CD14-positive monocyte (primary cell): ENCODE measurements around the gene RAB5IF. TPM values are rescaled to one million over a fixed set of nuclear protein-coding genes. Genes with fewer than 3 reads are reported as not detected.

ENCODE experiments used
- DNase-seq, 3 donors: peaks; one replicate each; pipeline ENCODE4 v3.0.0-alpha.2; 2011 to 2022
- H2AFZ ChIP-seq: 2 replicates; pipeline ENCODE4 v1.6.0; 2012; ENCODE audit warnings: mild to moderate bottlenecking, low read depth, low read length, inconsistent platforms; ENCODE audit not compliant: insufficient read depth, poor library complexity, severe bottlenecking
- H3K27ac ChIP-seq, 2 donors: 1 replicate in 1 of 2; 2 replicates in 1 of 2; pipeline ENCODE4 v1.5.1; 2012 to 2013; ENCODE audit warnings: low read length in 2 of 2, control low read depth in 1 of 2, inconsistent platforms in 1 of 2, low read depth in 1 of 2, mild to moderate bottlenecking in 1 of 2
- H3K27me3 ChIP-seq, 2 donors: one replicate each; pipeline versions ENCODE4 v1.6.0 to v1.6.1; 2011 to 2013; ENCODE audit warnings: low read length in 2 of 2; ENCODE audit not compliant: control insufficient read depth in 2 of 2, insufficient read depth in 2 of 2
- H3K36me3 ChIP-seq, 2 donors: replicated peaks in 1 of 2; 1 replicate in 1 of 2; 2 replicates in 1 of 2; pipeline versions ENCODE4 v1.5.1 to v1.6.1; 2012 to 2013; ENCODE audit warnings: low read length in 2 of 2, control low read depth in 1 of 2, inconsistent platforms in 1 of 2, mild to moderate bottlenecking in 1 of 2; ENCODE audit not compliant: insufficient read depth in 2 of 2, control insufficient read depth in 1 of 2
- H3K4me1 ChIP-seq, 2 donors: 1 replicate in 1 of 2; 2 replicates in 1 of 2; pipeline versions ENCODE4 v1.5.1 to v1.6.1; 2012 to 2013; ENCODE audit warnings: low read length in 2 of 2, control low read depth in 1 of 2, inconsistent platforms in 1 of 2, mild to moderate bottlenecking in 1 of 2, moderate library complexity in 1 of 2; ENCODE audit not compliant: insufficient read depth in 2 of 2, control insufficient read depth in 1 of 2
- H3K4me2 ChIP-seq: replicated peaks from 2 replicates; pipeline ENCODE3; 2012; ENCODE audit warnings: low read length, moderate library complexity, mild to moderate bottlenecking; ENCODE audit not compliant: poor library complexity, severe bottlenecking; ENCODE audit errors: extremely low read depth
- H3K4me3 ChIP-seq, 3 experiments: fragments of 200-600 bp in 1 of 3; sonication (generic) in 1 of 3; replicated peaks in 1 of 3; 1 replicate in 2 of 3; 2 replicates in 1 of 3; pipeline ENCODE4 v1.5.1; 2011 to 2013; ENCODE audit warnings: low read length in 3 of 3, mild to moderate bottlenecking in 3 of 3, control low read depth in 2 of 3, low read depth in 2 of 3, inconsistent platforms in 1 of 3, moderate library complexity in 1 of 3
- H3K79me2 ChIP-seq: 2 replicates; pipeline ENCODE4 v1.6.0; 2012; ENCODE audit warnings: mild to moderate bottlenecking, control low read depth, inconsistent platforms, low read length, moderate library complexity; ENCODE audit not compliant: insufficient read depth
- H3K9ac ChIP-seq: 2 replicates; pipeline ENCODE4 v1.6.0; 2017; ENCODE audit warnings: low read length, mild to moderate bottlenecking; ENCODE audit not compliant: insufficient read depth, poor library complexity, severe bottlenecking
- H3K9me3 ChIP-seq, 2 donors: replicated peaks in 1 of 2; 1 replicate in 1 of 2; 2 replicates in 1 of 2; pipeline versions ENCODE4 v1.5.1 to v1.6.1; 2012 to 2013; ENCODE audit warnings: low read length in 2 of 2, control low read depth in 1 of 2; ENCODE audit not compliant: control insufficient read depth in 1 of 2, insufficient read depth in 1 of 2
- H4K20me1 ChIP-seq: 2 replicates; pipeline ENCODE4 v1.6.0; 2012; ENCODE audit warnings: mild to moderate bottlenecking, low read length, control low read depth, moderate library complexity; ENCODE audit not compliant: insufficient read depth
- H3K27ac Mint-ChIP-seq, 7 donors: one replicate each; pipeline ENCODE4 v1.8.0; 2020; ENCODE audit warnings: mild to moderate bottlenecking in 7 of 7, mixed read lengths in 7 of 7, moderate library complexity in 6 of 7, inconsistent platforms in 2 of 7
- H3K27me3 Mint-ChIP-seq, 3 donors: one replicate each; pipeline ENCODE4 v1.8.0; 2021 to 2022; ENCODE audit warnings: low read depth in 3 of 3, mild to moderate bottlenecking in 3 of 3, mixed read lengths in 3 of 3, moderate library complexity in 3 of 3, inconsistent platforms in 1 of 3
- H3K36me3 Mint-ChIP-seq, 2 donors: one replicate each; pipeline ENCODE4 v1.8.0; 2020; ENCODE audit warnings: mixed read lengths in 2 of 2, inconsistent platforms in 1 of 2, mild to moderate bottlenecking in 1 of 2
- H3K4me1 Mint-ChIP-seq: one replicate; pipeline ENCODE4 v1.8.0; 2020; ENCODE audit warnings: mild to moderate bottlenecking, mixed read lengths
- H3K4me3 Mint-ChIP-seq, 2 donors: one replicate each; pipeline ENCODE4 v1.8.0; 2020; ENCODE audit warnings: mild to moderate bottlenecking in 2 of 2, mixed read lengths in 2 of 2, moderate library complexity in 1 of 2
- H3K9me3 Mint-ChIP-seq, 7 donors: one replicate each; pipeline ENCODE4 v1.8.0; 2020 to 2022; ENCODE audit warnings: mixed read lengths in 7 of 7, mild to moderate bottlenecking in 6 of 7, moderate library complexity in 6 of 7, inconsistent platforms in 2 of 7
- WGBS: methylation state at CpG from one replicate; pipeline ENCODE4 v1.1.5; 2013; ENCODE audit warnings: missing lambda C conversion rate; ENCODE audit not compliant: insufficient coverage; 5-methylcytosine and 5-hydroxymethylcytosine counted together
- intact Hi-C, 2 donors: fragments of 100-400 bp; cut with micrococcal nuclease; formaldehyde crosslinking; loops; one replicate each; pipeline versions ENCODE4 v1.15.0 to v1.15.1; 2023
- polyA plus RNA-seq, 3 donors: library from polyadenylated mRNA; depleted of rRNA in 1 of 3; unstranded in 2 of 3; stranded (reverse) in 1 of 3; fragments of 300-500 nt in 2 of 3; fragments of >200 nt in 1 of 3; fragmentation: Illumina TruSeq in 2 of 3; gene quantifications; 1 replicate in 2 of 3; 2 replicates in 1 of 3; pipeline ENCODE4 v1.2.3, GENCODE V29; 2012 to 2021
- TF ChIP-seq, protein P1 (sequence below): fragments of 200-600 bp; IDR thresholded peaks from one replicate; pipeline ENCODE4 v1.8.0; 2022; ENCODE audit warnings: antibody characterized with exemption, mild to moderate bottlenecking

The RAB5IF gene
- polyA plus RNA-seq, 3 donors, result 325 to 790 (median 757) TPM

DNA sequence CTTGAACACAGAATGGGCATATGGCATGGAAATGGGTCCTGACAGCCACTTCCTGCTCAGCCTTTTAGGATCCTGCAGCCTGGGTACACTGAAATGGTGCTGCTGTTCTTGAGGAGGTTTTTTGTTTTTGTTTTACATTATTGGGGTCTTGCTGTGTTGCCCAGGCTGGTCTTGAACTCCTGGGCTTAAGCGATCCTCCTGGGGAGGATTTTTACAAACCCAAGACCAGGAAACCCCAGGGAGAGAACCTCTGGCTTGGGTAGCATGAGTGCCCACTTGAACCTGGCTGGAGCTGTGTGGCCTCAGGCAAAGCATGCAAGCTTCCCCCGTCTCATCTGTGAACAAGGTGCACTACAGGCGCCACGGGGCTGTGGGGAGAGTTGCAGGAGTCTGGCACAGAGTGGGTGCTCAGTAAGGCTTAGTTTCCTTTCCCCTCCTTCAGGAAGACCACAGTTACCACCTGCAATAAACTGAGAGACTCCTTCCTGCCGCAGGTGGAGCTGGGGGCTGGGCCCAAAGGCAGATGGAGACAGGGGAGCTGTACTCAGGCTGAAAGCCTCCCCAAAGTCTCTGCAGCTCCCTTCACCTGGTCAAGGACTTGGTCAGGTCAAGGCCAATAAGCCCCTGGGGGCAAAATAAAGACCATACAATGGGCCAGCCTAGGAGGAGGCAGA, 38.6 kb downstream of the RAB5IF start:
- H3K4me1 Mint-ChIP-seq, result peaks cover 15% of the 10 kb centered on the region
- H3K4me3 Mint-ChIP-seq, result peak overlapping the region in 1 of 2 donors; percentile 60
- Histone ChIP-seq H3K9me3 (no peaks in the 10 kb centered on the region), H4K20me1 (no peaks in the 10 kb centered on the region), H3K27ac (no peak overlapping the region), H3K4me2 (no peak overlapping the region), H3K27me3 (no peaks in the 10 kb centered on the region), H3K4me1 (peaks cover 11 to 13% of the 10 kb centered on the region in 2 donors), H3K9ac (no peak overlapping the region), H3K79me2 (no peaks in the 10 kb centered on the region), H3K36me3 (no peaks in the 10 kb centered on the region), H3K4me3 (no peak overlapping the region), H2AFZ (no peak overlapping the region)
- no peaks in the 10 kb centered on the region for H3K36me3 Mint-ChIP-seq
- H3K9me3 Mint-ChIP-seq, result no peaks in the 10 kb centered on the region
- TF ChIP-seq, protein P1, sequence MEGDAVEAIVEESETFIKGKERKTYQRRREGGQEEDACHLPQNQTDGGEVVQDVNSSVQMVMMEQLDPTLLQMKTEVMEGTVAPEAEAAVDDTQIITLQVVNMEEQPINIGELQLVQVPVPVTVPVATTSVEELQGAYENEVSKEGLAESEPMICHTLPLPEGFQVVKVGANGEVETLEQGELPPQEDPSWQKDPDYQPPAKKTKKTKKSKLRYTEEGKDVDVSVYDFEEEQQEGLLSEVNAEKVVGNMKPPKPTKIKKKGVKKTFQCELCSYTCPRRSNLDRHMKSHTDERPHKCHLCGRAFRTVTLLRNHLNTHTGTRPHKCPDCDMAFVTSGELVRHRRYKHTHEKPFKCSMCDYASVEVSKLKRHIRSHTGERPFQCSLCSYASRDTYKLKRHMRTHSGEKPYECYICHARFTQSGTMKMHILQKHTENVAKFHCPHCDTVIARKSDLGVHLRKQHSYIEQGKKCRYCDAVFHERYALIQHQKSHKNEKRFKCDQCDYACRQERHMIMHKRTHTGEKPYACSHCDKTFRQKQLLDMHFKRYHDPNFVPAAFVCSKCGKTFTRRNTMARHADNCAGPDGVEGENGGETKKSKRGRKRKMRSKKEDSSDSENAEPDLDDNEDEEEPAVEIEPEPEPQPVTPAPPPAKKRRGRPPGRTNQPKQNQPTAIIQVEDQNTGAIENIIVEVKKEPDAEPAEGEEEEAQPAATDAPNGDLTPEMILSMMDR, result no peak
- peaks cover 0 to 2% (median 0%) of the 10 kb centered on the region in 3 donors for H3K27me3 Mint-ChIP-seq
- 63% methylated on average over 2 of the region's 5 CpGs for WGBS
- no peak for DNase-seq
- H3K27ac Mint-ChIP-seq, result no peak overlapping the region
- intact Hi-C loops, result no loop called here

DNA sequence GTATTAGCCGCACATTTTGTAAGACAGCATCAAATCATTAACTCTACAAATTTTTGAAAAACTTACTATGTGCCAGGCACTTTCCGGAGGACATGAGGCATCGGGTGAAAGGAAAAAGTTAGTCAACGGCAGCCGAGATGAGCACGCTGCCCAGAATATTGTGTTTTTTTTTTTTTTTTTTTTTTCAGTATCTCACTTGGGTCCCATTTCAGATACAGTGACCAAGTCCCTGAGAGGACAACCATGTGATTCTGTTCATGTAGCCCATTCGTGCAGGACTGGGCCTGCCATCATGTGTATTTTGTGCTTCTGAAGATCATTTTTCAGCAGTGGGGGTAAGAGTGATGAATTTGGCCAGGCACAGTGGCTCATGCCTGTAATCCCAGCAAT, 39.1 kb downstream of the RAB5IF start:
- no peaks in the 10 kb centered on the region for H3K9me3 ChIP-seq
- H3K79me2 ChIP-seq, result no peaks in the 10 kb centered on the region
- H3K4me2 ChIP-seq, result no peak overlapping the region
- no peak overlapping the region for H3K9ac ChIP-seq
- Mint-ChIP-seq H3K27me3 (peaks cover 0 to 2% (median under 1%) of the 10 kb centered on the region in 3 donors), H3K36me3 (no peaks in the 10 kb centered on the region), H3K27ac (no peak overlapping the region), H3K4me1 (peaks cover 15% of the 10 kb centered on the region), H3K9me3 (no peaks in the 10 kb centered on the region), H3K4me3 (peak overlapping the region in 1 of 2 donors; percentile 60)
- no peaks in the 10 kb centered on the region for H4K20me1 ChIP-seq
- no peaks in the 10 kb centered on the region for H3K27me3 ChIP-seq
- H3K27ac ChIP-seq, result no peak overlapping the region
- no peak for DNase-seq
- TF ChIP-seq, protein P1, result no peak
- peaks cover 11 to 13% of the 10 kb centered on the region in 2 donors for H3K4me1 ChIP-seq
- no peaks in the 10 kb centered on the region for H3K36me3 ChIP-seq
- intact Hi-C loops, result no loop called here
- 82% methylated on average over 1 of the region's 7 CpGs for WGBS
- H2AFZ ChIP-seq, result no peak overlapping the region
- no peak overlapping the region for H3K4me3 ChIP-seq
